HG03571 (cell line): ENCODE data around the gene CSPG5.

Source experiments
- ATAC-seq: cut with Tn5 transposase; IDR thresholded peaks from one replicate; pipeline ENCODE4 v1.9.1; 2021; ENCODE audit not compliant: unreplicated experiment

The CSPG5 gene, protein sequence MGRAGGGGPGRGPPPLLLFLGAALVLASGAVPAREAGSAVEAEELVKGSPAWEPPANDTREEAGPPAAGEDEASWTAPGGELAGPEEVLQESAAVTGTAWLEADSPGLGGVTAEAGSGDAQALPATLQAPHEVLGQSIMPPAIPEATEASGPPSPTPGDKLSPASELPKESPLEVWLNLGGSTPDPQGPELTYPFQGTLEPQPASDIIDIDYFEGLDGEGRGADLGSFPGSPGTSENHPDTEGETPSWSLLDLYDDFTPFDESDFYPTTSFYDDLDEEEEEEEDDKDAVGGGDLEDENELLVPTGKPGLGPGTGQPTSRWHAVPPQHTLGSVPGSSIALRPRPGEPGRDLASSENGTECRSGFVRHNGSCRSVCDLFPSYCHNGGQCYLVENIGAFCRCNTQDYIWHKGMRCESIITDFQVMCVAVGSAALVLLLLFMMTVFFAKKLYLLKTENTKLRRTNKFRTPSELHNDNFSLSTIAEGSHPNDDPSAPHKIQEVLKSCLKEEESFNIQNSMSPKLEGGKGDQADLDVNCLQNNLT

DNA sequence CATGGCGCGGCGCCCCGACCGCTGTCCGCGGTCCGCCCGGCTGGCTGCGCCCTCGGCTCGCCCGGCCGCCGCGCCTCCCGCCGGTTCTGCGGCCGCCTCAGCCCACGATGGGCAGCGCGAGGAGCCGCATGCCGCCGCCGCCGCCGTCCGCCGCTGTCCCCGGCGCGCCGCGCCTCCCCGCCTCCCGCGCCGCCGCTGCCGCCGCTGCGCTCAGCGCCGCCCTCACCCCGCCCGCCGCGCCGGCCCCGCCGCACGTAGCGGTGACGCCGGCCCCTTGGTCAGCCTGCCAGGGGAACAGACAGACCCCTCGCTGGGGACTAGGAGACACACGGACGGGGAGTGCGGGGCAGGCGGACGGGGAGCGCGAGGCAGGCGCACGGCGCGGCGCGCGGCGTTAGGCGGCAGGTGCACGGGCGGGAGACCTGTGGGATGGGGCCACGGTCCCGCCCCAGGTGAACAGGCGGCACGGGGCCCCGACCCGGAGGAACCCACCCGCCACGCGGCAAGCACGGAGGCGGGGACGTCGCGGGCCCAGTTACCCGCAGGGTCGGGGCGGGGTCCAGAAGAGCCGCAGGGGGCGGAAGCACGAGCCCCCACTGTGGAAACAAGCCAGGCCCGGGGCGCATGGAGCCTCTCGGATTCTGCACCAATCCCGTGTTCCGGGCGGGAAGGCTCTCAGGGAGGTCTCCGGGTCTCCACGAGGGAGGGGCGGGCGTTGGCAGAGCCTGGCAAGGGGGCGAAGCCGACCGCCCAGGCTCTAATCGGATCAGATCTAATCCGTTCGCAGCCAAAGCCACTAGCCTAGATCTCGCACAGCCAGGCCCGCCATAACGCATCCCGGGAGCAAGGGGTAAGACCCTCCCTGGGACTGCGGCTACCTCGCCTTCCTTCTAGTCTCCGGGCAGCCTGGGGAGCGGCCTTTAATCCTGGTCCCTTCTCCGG lies at the start of gene CSPG5:
Gene CSPG5, minus strand, starts transcription at position 175 of the 942 bp plus-strand sequence. Its CDS starts 172 bp downstream, at position 3.
- ATAC-seq = no peak

DNA sequence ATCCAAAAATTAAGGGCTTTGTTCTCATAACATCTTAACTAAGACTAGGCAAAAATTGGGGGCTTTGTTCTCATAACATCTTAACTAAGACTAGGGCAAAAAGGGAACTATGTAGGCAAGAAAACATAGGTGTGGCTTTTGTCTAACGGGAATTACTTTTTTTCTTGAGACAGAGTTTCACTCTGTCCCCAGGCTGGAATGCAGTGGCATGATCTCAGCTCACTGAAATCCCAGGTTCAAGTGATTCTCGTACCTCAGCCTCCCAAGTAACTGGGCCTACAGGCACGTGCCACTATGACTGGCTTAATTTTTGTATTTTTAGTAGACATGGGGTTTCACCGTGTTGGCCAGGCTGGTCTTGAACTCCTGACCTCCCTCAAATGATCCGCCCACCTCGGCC lies 49.8 kb upstream of the CSPG5 start:
- no peak for ATAC-seq

DNA sequence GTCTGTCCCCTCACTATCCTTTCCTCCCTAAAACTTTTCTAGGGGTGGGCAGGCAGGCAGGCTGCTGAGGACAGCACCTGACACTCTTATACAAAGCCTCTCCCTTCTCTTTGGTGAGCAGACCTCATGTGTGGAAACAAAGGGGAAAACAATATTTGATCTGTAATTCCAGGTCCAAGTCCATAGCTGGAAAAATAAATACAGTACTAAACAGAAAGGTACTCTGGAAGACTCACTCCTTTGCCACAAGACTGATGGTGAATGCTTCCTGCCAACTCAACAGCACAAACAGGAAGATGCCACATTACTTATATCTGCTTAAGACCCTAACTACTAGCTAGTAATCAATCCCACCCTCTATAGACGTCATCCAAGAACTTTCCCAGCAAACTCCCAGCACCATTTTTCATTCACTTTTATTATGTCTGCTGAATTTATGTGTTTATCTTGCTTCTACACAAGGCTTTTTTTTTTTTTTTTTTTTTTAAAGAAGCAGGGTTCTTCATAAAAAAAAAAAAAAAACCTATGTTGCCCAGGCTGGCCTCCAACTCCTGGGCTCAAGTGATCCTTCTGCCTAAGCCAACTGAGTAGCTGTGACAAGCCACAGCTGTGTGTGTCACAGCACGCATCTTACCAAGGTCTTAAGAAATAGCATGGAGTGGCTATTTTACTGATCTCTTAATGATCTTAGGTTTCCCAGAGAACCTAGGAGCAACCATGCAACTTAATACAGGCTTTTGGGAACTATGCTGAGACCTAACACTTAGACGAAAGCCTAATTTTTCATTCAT lies 44.2 kb upstream of the CSPG5 start:
- ATAC-seq = no peak

DNA sequence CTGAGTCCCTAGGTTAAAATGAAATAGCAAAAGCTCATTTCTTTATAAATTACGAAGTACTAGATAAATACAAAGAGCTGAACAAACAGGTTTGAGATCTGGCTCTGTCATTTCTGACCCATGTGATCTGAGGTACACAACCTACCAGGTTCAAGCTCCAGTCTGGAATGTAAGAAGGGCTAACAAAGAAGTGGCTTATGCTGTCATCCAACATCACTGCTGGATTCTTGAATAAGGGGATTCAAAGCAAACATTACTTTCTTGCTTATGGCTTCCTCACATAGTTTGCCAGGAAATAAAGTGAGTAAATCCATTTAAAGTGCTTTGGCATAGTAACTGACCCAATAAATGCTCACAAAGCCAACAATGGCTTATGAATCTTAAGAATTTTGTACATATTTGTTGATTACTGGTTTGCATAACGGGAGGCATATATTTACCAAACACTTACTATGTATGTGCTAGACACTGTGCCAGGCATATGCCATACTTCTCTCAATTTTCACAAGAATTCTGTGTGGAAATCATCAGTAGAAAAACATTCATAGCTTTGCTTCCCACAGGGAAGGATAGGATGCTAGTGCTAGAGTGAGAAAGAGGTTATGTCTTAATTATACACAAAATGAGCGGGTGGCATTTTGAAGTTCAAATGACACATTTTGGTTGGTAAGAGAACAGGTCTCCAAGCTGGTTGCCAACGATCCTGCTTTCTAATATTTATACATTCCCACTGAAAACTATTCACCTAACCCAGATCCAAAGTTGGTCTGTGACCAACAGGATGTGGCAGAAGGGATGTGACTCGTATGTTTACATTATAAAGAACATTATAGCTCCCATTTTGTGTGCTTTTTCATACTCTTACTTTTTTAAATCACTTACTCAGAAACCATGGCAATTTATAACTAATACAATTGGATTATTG lies 38.7 kb upstream of the CSPG5 start:
- no peak for ATAC-seq

DNA sequence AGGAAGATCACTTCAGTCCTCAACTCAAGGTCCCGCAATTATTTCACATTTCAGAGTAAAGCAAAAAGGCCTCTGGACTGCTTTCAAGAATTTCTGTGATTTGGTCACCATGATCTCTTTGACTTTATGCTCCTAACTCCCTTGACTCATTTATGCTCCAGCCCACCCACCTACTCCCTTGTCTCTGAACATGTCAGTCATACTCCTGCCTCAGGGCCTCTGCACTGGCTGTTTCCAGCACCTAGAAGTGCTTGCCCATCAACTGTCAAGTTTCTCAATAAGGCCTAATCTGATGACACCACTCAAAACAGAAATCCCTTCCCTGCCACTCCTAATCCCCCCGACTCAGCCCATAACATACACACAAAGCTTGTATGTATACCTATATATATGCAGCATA lies 36.1 kb upstream of the CSPG5 start:
- ATAC-seq = no peak

DNA sequence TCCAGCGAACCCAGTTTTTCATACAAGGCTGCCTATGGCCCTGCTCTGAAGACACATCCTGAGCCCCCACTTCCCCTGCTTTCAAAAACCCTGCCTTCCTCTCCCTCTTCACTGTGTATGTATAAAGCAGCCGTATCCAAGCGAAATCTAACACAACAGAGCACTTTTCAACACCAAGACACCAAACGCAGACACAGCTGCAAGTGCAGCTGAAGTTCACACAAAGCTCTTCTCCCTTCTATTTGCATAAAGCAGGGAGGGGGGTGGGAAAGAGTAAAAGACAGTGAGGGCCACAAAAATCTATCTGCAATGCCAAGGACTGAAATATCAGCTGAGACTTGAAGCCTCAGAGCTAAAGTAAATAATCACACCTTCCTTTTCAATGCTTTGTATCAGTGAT lies 35.1 kb upstream of the CSPG5 start:
- no peak for ATAC-seq

DNA sequence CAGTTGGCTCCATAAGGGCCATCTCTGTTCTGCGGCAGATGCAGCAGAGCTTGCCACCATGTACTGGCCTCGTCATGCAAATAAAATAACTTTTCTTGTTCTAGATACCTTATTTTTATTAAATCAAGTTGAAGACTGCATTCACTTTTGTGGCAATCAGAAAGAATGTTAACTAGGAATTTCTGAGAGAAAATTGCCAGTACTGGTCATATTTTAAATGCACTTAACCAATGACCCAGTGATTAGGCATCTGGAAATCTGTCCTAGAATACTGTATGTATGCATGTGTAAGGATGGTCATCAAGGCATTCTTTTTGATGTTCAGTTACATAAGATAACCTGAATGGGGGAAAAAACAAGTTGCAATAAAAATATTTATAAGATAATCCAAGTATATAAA lies 34.2 kb upstream of the CSPG5 start:
- ATAC-seq = no peak

DNA sequence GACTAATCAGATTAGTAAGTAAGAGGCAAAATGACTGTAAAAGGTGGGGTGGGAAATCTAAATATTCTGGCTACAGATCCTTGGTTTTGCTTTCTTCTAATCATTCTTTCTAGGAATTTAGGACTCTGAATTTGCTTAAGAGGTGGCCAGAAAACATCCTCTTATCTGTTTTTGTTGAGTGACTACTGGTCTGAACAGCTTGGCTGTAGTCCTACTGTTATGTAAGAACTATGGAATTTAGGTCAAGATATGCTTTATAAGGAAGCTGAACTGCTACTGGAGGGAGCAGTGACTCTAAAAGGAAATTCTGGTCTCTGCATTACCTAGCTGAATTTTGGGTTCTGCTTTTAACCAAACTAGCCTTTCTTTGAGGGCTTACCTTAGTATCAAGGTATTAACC lies 33.5 kb upstream of the CSPG5 start:
- ATAC-seq = no peak

DNA sequence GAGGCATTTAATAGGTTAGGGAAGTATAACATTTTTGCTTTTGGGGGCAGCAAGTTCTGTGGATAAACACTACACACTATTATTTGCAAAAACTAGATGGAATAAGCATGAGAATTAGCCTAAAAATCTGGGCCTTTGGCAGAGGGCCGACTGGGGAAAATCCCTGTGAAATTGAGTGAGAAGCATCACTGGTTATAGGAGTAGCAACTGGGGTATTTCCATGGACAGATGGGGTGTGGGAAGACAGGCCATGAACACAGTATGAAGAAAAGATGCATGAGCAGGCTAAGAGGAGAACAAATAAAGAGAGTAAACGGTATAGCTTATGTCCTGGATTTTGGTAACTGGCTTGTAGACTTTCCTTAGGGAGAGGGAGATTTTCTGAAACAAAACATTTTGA lies 32.9 kb upstream of the CSPG5 start:
- ATAC-seq = no peak

DNA sequence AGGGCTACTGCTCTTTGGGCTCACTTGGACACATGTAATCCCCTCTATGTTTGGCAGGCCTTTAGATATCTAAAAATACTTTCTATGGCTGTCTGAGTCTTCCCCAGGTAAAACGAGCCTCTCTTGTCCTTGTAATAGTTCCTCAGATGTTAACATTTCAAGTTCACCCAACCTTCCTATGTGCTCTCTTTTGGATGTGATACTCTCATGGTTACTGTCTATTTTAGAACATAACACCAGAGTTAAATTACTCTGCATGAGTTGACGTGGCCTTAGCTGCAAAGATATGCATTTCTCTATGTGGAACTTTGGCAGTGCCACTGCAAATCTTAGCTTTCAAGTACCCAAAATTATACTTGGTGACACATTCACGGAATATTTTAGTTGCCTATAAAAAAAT lies 31.9 kb upstream of the CSPG5 start:
- no peak for ATAC-seq

DNA sequence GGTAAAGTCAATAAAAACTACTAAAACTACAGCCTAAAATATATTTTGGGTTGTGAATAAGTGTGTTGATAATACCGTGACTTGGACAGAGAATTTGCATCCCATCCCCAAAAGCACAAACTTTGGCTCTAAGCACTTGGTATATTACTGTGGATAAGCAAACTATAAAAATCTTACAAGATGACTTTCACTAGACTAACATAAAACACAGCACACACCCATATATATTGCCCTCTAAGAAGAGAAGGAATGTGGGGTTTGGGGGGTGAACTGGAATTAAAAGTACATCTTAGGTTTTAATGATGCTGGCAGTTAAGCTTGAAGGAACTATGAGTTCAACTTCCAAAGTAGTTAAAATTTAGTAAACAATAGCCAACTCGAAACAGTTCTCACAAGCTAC lies 28.7 kb upstream of the CSPG5 start:
- ATAC-seq = no peak

DNA sequence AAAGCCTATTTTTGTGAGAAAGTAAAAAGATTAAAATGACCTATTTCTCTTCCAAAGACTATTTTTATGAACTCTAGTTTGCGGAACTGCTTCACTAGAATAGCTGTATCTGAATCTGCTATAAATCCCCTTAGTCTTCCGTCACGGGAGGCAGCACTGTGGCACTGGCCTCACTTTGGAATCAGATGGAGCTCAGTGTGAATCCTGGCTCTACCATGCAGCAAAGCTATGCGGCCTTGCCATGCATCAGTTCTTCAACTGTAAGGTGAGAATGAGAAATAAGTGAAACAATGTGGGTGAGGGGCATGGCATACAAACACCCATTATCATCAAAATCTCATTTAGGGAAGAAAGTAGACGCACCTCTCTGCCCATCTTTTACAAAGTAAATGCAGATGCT lies 27.5 kb upstream of the CSPG5 start:
- no peak for ATAC-seq

DNA sequence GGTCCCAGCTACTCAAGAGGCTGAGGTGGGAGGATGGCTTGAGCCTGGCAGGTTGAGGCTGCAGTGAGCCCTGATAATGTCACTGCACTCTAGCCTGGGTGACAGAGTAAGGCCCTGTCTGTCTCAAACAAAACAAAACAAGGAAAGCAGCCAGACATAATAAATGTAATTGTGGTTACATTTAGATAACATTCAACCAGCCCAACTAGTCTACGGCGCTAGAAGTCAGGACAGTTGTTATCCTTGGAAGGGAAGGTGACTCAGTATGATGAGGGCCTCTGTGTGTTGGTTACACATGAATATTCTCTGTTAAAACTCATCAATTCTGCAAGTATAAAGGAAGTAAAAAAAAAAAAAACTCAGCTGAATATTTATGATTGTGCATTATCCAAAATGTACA lies 27.0 kb upstream of the CSPG5 start:
- ATAC-seq = no peak

DNA sequence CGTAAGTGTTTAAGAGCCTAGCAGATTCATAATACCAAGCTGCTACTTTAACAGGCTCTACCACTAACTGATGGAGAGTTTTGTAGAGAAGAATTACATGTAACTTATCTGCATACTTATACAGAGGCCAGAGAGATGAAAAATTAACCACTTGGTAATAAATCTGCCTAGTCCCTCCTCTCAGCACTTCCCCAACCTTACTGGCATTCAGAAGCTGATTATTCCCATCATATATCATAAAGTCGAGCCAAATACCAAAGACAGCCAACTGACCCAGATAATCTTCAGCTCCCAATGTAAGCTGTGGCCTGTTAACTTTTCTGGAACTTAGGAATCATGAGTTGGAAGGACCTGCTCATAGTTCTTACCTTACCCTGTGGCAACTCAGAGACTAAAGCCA lies 25.5 kb upstream of the CSPG5 start:
- no peak for ATAC-seq

DNA sequence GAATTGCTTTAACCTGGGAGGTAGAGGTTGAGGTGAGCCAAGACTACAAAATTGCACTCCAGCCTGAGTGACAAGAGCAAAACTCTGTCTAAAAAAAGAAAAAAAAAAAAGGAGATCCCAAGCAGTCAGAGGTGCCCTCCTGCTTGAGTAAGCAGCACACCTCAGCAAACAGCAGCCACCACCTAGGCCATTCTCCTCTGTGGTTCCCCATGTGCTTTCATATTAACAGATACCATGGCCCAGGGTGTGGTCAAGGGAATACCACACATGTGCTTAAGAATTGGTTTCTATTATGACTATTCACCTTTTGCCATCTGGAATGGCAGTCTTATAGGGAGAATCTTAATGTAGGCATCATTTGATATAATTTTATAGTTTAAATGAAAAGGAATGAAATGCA lies 24.7 kb upstream of the CSPG5 start:
- ATAC-seq = no peak

DNA sequence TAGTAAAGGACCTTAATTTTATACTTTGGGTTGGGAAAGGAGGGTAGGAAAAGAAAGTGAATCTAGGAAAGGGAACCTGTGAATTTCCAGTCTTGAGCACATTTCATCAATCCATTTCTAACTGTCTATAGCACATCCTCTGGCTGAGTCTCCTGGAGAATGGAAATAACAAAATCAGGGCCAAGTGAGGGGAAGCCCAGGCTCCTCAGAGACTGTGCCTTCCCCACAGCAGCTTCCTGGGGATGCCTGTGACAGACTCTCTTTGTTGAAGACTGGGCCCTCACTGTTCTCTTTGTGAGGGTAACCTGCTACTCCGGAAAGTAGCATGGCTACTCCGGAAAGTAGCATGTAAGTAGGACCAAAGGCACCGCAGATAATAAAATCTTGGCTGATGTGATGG lies 22.6 kb upstream of the CSPG5 start:
- no peak for ATAC-seq

DNA sequence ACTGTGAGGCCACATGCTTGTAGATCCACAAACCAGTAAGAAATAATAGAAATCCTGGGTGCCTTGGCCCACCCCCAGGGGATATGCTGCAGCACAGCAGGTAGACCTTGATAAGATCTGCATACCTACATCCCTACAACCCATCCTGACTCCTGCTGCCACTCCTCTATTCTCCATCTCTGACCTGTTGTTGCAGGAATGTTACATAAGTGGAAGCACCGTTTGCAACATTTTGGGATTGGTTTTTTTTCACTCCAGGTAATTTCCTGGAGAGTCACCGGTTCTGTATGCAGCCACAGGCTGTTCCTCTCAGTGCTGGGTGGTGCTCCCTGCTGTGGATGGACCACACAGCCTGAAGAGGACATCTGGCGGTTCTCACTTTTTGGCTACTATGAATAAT lies 16.1 kb upstream of the CSPG5 start:
- no peak for ATAC-seq

DNA sequence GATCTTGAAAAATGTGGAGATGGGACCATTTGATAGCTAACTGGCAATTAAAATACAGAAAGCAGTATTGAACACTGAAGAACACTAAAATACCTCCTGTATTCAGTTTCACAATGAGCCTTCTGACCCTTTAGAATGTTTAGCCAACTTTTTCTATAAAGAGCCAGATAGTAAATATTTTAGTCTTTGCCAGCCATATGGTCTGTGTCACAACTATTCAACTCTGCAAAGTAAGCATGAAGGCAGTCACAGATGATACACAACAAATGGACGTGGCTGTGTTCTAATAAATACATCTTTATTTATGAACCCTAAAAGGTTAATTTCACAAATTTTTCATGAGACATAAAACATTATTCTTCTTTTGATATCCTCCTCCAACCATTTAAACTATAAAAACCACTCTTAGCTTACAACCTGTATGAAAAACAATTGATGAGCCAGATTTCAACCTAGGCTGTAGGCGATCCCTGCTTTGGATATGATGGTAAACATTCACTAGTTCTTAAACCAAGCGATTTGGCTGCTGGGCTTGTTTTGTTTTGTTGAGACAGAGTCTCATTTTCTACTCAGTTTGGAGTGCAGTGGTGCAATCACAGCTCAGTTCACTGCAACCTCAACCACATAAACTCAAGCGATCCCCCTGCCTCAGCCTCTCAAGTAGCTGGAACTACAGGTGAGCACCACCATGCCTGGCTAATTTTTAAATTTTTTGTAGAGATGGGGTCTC lies 13.6 kb upstream of the CSPG5 start:
- ATAC-seq = no peak

DNA sequence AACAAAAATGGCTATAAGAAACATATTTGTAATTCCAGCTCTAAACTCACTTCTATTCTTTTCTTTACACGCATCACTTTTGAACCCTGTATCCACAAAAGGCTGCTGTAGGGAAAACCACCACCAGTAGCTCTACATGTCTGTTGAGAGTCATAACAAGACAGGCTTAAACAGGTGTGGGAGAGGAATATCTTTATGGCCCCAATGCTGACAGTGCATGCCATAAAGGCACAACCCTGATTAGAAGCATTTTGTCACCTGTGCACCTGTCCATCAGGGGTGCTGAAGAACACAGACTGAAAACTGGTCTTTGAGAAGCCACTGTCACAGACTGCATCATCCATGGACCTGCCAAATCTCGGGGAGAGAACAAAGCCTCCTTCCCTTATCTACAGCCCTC lies 11.6 kb upstream of the CSPG5 start:
- ATAC-seq = no peak
